ENCODE results near the gene CNTFR. TPM values are rescaled to one million over a fixed set of nuclear protein-coding genes. Genes with fewer than 3 reads are reported as not detected.

The CNTFR gene
- total and polyA plus RNA-seq, 10 of the 15 experiments (the other 5 are each of a cell fraction or from before 2014, with no cell fraction given): not detected

DNA sequence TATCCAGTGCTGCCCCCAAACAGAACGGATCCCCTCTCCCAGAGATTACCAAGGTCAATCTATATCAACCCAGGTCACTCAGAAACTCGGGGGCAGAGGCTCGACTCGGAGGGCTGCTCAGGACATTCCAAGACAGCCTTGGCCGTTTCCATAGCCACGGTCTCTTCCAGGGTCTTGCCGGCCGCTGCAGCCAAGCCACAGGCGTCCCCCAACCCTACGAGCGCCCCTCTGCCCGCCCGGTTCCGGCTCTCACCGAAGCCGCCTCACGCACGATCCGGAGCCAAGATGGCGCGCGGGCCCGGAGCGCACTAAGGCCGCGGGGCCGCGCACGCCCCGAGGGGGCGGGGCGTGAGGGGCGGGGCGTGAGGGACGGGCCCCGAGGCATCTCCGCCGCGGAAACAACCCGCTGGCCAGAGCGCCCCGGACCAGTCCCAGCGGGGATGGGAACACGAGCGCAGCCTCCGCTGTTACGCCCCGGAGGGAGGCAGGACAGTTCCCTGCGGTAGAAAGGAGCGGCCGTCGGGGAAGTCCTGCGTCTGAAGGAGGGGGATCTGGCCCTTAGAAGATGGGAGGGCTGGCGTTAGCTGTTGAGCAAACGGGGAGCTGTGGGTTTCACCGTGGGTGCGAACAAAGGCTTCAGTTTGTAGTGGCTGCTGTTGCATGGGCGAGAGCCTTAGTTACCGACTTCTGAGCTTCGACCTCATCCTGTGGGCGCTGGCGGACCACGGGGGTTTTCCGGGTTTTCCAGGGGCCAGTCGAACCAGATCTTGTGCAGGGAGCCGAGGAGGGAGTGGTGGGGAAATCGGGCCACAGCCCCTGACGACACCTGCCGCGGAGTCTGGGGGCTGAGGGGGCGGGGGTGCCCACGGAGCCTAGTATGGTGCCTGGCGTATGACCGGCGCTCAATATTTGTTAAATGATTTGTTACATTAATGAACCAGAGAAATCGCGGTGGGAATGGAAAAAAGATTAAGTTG, 22.6 kb upstream of the CNTFR start, which contains the start of gene RPP25L:
Gene RPP25L, minus strand, starts transcription at position 287 of the 977 bp plus-strand sequence. CDS start 801 bp downstream, outside the sequence.
- ATAC-seq (peak; percentile 98), DNase-seq (ENCODE audit: low read depth, low spot score) (no peak), FAIRE-seq (no peak)
- Histone ChIP-seq H3K4me3 (peak within 1 kb of the TSS; percentile 81), H3K79me2 (ENCODE audit: control insufficient read depth, insufficient read depth, low read length) (peaks cover 6% of the 10 kb centered on the region), H3K4me1 (ENCODE audit: control insufficient read depth, insufficient read depth, low read length) (peaks cover 6% of the 10 kb centered on the region; the same call in 1 of the 2 replicates), H3K9ac (ENCODE audit: control insufficient read depth, insufficient read depth, low read length) (peak within 1 kb of the TSS; percentile 98), H3K4me2 (ENCODE audit: control insufficient read depth, insufficient read depth) (peak within 1 kb of the TSS; percentile 86), H3K36me3 (ENCODE audit: control insufficient read depth in 2 of 2, insufficient read depth in 2 of 2, low read length in 1 of 2) (peaks cover 0 to 5% of the 10 kb centered on the region in 2 experiments; a peak in 1 of 4 replicates), H3K9me3 (replicated peaks; ENCODE audit: control insufficient read depth, insufficient read depth, low read length) (no peaks in the 10 kb centered on the region; the same call in 2 of the 3 replicates), H3K27ac (ENCODE audit: control insufficient read depth, insufficient read depth) (peak within 1 kb of the TSS; percentile 85), H3K27me3 (replicated peaks in 1 of 2; ENCODE audit: control insufficient read depth in 2 of 2, insufficient read depth in 2 of 2, low read length in 1 of 2) (no peaks in the 10 kb centered on the region), H4K20me1 (ENCODE audit: control insufficient read depth, insufficient read depth) (no peaks in the 10 kb centered on the region), H2AFZ (ENCODE audit: control insufficient read depth, low read depth, low read length) (peak within 1 kb of the TSS; percentile 95)
- ChIA-PET POLR2A (interaction anchor here (0.9 to 2.2 kb wide), 2 partner anchors 8 to 26 kb away, joined by 5 to 8 read pairs; partner anchors contain the start of genes DCTN3 and SIGMAR1), SMC1A (ENCODE audit: uncharacterized antibody, unreplicated experiment) (interaction anchor here (0.6 to 2.4 kb wide), 4 partner anchors 8 to 504 kb away, joined by 3 to 13 read pairs (median 4); partner anchors contain the start of genes ATOSB, DCTN3 and SIGMAR1), CTCF (interaction anchor here (0.7 to 5.6 kb wide), 9 partner anchors 8 to 1577 kb away, joined by 3 to 118 read pairs (median 3); partner anchors contain the start of genes DCTN3, GALT and SIGMAR1), RAD21 (ENCODE audit: unreplicated experiment) (interaction anchor here (0.6 kb wide), 1 partner anchor 24 kb away, joined by 4 read pairs; no protein-coding TSS in a partner anchor)
- BruUV-seq (replicated peaks): no TSS peak
- 1% methylated on average over 44 of the region's 77 CpGs for WGBS (ENCODE audit: insufficient coverage, insufficient replicate concordance, low lambda C conversion rate, missing lambda C conversion rate)
- in situ Hi-C loops (cut with MboI) (no loop called here), intact Hi-C loops (cut with micrococcal nuclease; ENCODE audit: unreplicated experiment) (loop anchor here (1.0 kb wide), 1 partner anchor 22 kb away; no protein-coding TSS in a partner anchor)
- TF ChIP-seq, protein P1, sequence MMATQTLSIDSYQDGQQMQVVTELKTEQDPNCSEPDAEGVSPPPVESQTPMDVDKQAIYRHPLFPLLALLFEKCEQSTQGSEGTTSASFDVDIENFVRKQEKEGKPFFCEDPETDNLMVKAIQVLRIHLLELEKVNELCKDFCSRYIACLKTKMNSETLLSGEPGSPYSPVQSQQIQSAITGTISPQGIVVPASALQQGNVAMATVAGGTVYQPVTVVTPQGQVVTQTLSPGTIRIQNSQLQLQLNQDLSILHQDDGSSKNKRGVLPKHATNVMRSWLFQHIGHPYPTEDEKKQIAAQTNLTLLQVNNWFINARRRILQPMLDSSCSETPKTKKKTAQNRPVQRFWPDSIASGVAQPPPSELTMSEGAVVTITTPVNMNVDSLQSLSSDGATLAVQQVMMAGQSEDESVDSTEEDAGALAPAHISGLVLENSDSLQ (IDR thresholded peaks at IDR 0.05): peak; percentile 71
- TF ChIP-seq ZNF217 (IDR thresholded peaks at IDR 0.05): no peak
- TF ChIP-seq ZSCAN29 (IDR thresholded peaks at IDR 0.05): no peak
- TF ChIP-seq, protein P2, sequence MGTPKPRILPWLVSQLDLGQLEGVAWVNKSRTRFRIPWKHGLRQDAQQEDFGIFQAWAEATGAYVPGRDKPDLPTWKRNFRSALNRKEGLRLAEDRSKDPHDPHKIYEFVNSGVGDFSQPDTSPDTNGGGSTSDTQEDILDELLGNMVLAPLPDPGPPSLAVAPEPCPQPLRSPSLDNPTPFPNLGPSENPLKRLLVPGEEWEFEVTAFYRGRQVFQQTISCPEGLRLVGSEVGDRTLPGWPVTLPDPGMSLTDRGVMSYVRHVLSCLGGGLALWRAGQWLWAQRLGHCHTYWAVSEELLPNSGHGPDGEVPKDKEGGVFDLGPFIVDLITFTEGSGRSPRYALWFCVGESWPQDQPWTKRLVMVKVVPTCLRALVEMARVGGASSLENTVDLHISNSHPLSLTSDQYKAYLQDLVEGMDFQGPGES (IDR thresholded peaks at IDR 0.05): no peak
- TF ChIP-seq SMC3 (IDR thresholded peaks at IDR 0.05; ENCODE audit: borderline replicate concordance, low read length): no peak
- TF ChIP-seq STAT3 (IDR thresholded peaks at IDR 0.05; ENCODE audit: low read depth, low read length): no peak
- peak; percentile 21; the same call in 1 of the 2 replicates for TF ChIP-seq SIN3A (IDR thresholded peaks at IDR 0.05; ENCODE audit: low read depth, low read length)
- TF ChIP-seq HCFC1 (IDR thresholded peaks at IDR 0.05; ENCODE audit: low read length): no peak; the same call in 1 of the 2 replicates
- peak; percentile 99 for TF ChIP-seq POLR2A (IDR thresholded peaks at IDR 0.05; ENCODE audit: low read depth, low read length)
- peak; percentile 29 for TF ChIP-seq MEF2B (IDR thresholded peaks at IDR 0.05; ENCODE audit: partially characterized antibody, poor library complexity, severe bottlenecking)
- no peak for TF ChIP-seq ZNF207 (IDR thresholded peaks at IDR 0.05; ENCODE audit: borderline replicate concordance)
- TF ChIP-seq, protein P3, sequence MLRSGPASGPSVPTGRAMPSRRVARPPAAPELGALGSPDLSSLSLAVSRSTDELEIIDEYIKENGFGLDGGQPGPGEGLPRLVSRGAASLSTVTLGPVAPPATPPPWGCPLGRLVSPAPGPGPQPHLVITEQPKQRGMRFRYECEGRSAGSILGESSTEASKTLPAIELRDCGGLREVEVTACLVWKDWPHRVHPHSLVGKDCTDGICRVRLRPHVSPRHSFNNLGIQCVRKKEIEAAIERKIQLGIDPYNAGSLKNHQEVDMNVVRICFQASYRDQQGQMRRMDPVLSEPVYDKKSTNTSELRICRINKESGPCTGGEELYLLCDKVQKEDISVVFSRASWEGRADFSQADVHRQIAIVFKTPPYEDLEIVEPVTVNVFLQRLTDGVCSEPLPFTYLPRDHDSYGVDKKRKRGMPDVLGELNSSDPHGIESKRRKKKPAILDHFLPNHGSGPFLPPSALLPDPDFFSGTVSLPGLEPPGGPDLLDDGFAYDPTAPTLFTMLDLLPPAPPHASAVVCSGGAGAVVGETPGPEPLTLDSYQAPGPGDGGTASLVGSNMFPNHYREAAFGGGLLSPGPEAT (IDR thresholded peaks at IDR 0.05; ENCODE audit: low read depth): peak; percentile 12; the same call in 1 of the 2 replicates
- TF ChIP-seq POLR2AphosphoS2 (IDR thresholded peaks at IDR 0.05; ENCODE audit: low read depth, low read length): peak; percentile 89
- no peak for TF ChIP-seq SREBF1 (IDR thresholded peaks at IDR 0.05; ENCODE audit: low read length)
- no peak for TF ChIP-seq RFX5 (IDR thresholded peaks at IDR 0.05; ENCODE audit: low read depth, low read length)
- TF ChIP-seq RAD51 (IDR thresholded peaks at IDR 0.05): no peak
- no peak for TF ChIP-seq ATF7 (IDR thresholded peaks at IDR 0.05; ENCODE audit: low read depth)
- peak; percentile 52; the same call in 1 of the 2 replicates for TF ChIP-seq BACH1 (IDR thresholded peaks at IDR 0.05; ENCODE audit: borderline replicate concordance)
- 0 out of 2 replicates have a peak, but pooled peaks have one; percentile 42 for TF ChIP-seq CHD1 (IDR thresholded peaks at IDR 0.05; ENCODE audit: low read depth, low read length)
- peak; percentile 94 for TF ChIP-seq YY1 (IDR thresholded peaks at IDR 0.05; ENCODE audit: low read depth, low read length)
- no peak for TF ChIP-seq NR2C2 (IDR thresholded peaks at IDR 0.05; ENCODE audit: borderline replicate concordance, control insufficient read depth, insufficient read length, low read depth)
